Body of pancreas (tissue), 4 donors: Measurements from ENCODE around the gene CDH20. TPM values are rescaled to one million over a fixed set of nuclear protein-coding genes. Genes with fewer than 3 reads are reported as not detected.

ENCODE experiments used
- ATAC-seq: fragments of 150-250 bp; one replicate; pipeline ENCODE4 v1.9.1; 2016
- DNase-seq, 4 donors: peaks; one replicate each; pipeline ENCODE4 v3.0.0-alpha.2; 2019
- H3K27ac ChIP-seq, 4 donors: fragments of 200-600 bp; sonication (generic); 1 replicate in 3 of 4; 2 replicates in 1 of 4; pipeline versions ENCODE4 v1.5.1 to v1.6.1; 2016 to 2019; ENCODE audit warnings: mild to moderate bottlenecking in 1 of 4, mixed read lengths in 1 of 4, moderate library complexity in 1 of 4
- H3K27me3 ChIP-seq, 2 donors: fragments of 200-600 bp; sonication (generic); one replicate each; pipeline ENCODE4 v1.6.0; 2016; ENCODE audit warnings: mild to moderate bottlenecking in 1 of 2
- H3K36me3 ChIP-seq, 2 donors: fragments of 200-600 bp; sonication (generic); replicated peaks in 1 of 2; 2 replicates each; pipeline ENCODE4 v1.5.1; 2016; ENCODE audit warnings: low read depth in 2 of 2; ENCODE audit not compliant: insufficient read depth in 1 of 2
- H3K4me1 ChIP-seq: fragments of 200-600 bp; sonication (generic); one replicate; pipeline ENCODE4 v1.6.0; 2016
- H3K4me3 ChIP-seq, 2 donors: fragments of 200-600 bp; sonication (generic); 1 replicate in 1 of 2; 2 replicates in 1 of 2; pipeline ENCODE4 v1.5.1; 2016 to 2019
- H3K9me3 ChIP-seq, 3 donors: fragments of 200-600 bp; sonication (generic); 1 replicate in 2 of 3; 2 replicates in 1 of 3; pipeline ENCODE4 v1.5.1; 2016
- POLR2A ChIP-seq, 3 donors: fragments of 450-650 bp; IDR thresholded peaks; one replicate each; pipeline ENCODE4 v1.6.1; 2016; ENCODE audit warnings: antibody characterized with exemption in 3 of 3, mild to moderate bottlenecking in 2 of 3
- WGBS, 2 donors: methylation state at CpG; one replicate each; pipeline ENCODE4 v1.1.5; 2017; 5-methylcytosine and 5-hydroxymethylcytosine counted together
- intact Hi-C: fragments of 100-400 bp; cut with DNase I; formaldehyde crosslinking; loops from one replicate; pipeline ENCODE4 v1.15.1; 2023
- total RNA-seq, 2 donors: library from RNA; depleted of rRNA; stranded (reverse); fragments of >200 nt; gene quantifications; one replicate each; pipeline ENCODE4 v1.1.0, GENCODE V29; 2016
- TF ChIP-seq, protein P1 (sequence below), 7 experiments: fragments of 450-650 bp in 4 of 7; fragments of 200-600 bp in 3 of 7; sonication (generic) in 3 of 7; IDR thresholded peaks; one replicate each; pipeline ENCODE4 v1.5.1; 2016 to 2019; ENCODE audit warnings: antibody characterized with exemption in 7 of 7

The CDH20 gene
- total RNA-seq, 2 donors from 2014 or later = 0.26 to 6.3 TPM

DNA sequence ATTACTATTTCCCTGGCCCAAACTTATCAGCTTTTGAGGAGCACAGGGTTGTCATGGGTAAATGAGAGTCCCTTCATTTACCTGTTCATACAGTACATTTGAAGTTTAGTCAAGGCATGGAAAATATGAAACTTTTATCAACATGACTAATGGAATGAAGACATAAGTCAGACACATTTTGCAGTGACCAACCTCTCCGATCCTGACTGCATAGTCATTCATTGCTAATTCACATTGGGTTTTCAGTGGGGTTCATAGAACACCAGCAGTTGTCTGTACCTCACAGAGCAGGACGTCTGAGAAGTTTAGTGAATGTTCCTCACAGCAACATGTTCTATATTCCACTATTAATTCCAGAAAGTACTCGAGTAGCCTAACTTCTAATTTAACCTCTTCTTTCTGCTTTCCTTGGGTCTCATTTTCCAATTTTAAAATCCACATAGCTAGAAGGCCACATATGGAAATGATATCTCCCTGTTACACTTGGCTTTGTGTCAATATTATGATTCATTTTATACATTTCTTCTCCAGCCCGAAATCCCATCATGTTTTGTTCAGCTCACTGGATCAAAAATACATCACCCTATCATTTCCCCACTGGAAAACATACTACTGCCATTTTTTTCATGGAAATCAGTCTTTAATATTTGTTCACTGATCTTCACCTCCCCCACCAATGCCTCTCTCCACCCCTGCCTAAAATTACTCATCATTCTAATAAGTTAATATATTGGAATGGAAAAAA, 65.9 kb downstream of the CDH20 start:
- intact Hi-C loops = no loop called here
- H3K36me3 ChIP-seq = no peaks in the 10 kb centered on the region
- no peaks in the 10 kb centered on the region for H3K4me1 ChIP-seq
- no peaks in the 10 kb centered on the region for H3K9me3 ChIP-seq
- no peak overlapping the region for H3K4me3 ChIP-seq
- no peak overlapping the region for H3K27ac ChIP-seq
- TF ChIP-seq, protein P1, sequence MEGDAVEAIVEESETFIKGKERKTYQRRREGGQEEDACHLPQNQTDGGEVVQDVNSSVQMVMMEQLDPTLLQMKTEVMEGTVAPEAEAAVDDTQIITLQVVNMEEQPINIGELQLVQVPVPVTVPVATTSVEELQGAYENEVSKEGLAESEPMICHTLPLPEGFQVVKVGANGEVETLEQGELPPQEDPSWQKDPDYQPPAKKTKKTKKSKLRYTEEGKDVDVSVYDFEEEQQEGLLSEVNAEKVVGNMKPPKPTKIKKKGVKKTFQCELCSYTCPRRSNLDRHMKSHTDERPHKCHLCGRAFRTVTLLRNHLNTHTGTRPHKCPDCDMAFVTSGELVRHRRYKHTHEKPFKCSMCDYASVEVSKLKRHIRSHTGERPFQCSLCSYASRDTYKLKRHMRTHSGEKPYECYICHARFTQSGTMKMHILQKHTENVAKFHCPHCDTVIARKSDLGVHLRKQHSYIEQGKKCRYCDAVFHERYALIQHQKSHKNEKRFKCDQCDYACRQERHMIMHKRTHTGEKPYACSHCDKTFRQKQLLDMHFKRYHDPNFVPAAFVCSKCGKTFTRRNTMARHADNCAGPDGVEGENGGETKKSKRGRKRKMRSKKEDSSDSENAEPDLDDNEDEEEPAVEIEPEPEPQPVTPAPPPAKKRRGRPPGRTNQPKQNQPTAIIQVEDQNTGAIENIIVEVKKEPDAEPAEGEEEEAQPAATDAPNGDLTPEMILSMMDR (IDR thresholded peaks at IDR 0.05) = no peak
- TF ChIP-seq POLR2A (IDR thresholded peaks at IDR 0.05) = no peak
- 50 to 55% methylated on average over 4 of the region's 4 CpGs for WGBS, 2 donors
- no peak for DNase-seq
- H3K27me3 ChIP-seq = no peaks in the 10 kb centered on the region
- ATAC-seq = no peak

DNA sequence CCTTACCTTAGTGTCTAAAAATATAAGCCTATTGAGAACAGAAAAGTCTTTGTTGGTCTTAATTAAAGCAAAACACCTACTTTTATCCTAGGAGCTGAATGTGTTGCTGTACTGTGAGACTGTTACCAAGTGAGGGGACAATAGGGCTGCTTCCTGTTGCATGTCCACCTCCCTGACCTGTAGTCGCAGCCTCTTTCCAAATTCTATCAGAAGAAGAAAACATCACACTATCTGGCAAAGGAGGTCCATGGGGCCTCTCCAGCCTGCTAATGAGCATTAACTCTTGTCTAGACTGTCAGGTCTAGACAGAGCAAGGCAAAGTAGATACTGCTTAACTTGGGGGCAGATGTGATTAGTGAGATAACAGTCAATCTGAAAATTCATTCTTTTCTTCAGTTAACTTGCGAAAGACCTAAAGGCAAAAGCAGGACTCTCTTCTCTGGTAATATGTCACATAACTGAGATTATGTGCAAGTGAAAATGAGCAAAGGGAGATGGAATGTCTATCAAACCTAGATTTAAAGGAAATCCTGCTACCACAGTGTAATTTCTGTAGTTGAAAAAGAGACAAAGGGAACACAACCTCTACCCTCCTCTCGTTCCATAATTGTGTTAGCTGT, 66.9 kb downstream of the CDH20 start:
- H3K36me3 ChIP-seq = no peaks in the 10 kb centered on the region
- ATAC-seq (no peak), DNase-seq (no peak)
- intact Hi-C loops = no loop called here
- H3K4me1 ChIP-seq = no peaks in the 10 kb centered on the region
- H3K27ac ChIP-seq = no peak overlapping the region
- H3K4me3 ChIP-seq = no peak overlapping the region
- H3K27me3 ChIP-seq = no peaks in the 10 kb centered on the region
- no peaks in the 10 kb centered on the region for H3K9me3 ChIP-seq
- no peak for TF ChIP-seq POLR2A (IDR thresholded peaks at IDR 0.05)
- TF ChIP-seq, protein P1 (IDR thresholded peaks at IDR 0.05) = no peak
- 60 to 76% methylated on average over 3 of the region's 3 CpGs for WGBS, 2 donors

DNA sequence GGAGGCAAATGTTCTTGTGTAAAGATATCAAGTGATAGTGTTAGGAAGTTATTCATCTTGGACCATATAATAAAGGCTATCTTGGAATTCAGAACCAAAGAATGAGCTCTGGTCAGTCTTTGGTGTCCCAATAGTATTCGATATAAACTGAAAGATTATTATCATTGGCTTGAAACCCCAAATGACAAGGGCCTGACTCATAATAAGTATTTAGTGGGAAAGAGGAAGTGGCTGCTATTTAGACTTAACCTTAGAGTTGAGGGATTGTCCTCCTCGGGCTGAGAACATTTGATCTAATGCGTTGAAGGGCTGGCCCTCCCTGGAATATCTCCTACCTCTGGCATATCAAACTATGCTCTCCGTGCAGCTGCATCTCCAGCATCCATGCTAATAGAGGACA, 67.5 kb downstream of the CDH20 start:
- 45 to 47% methylated on average over 4 of the region's 4 CpGs for WGBS, 2 donors
- DNase-seq = no peak
- Histone ChIP-seq H3K36me3 (no peaks in the 10 kb centered on the region), H3K9me3 (no peaks in the 10 kb centered on the region), H3K27ac (no peak overlapping the region), H3K4me3 (no peak overlapping the region), H3K27me3 (no peaks in the 10 kb centered on the region), H3K4me1 (no peaks in the 10 kb centered on the region)
- ATAC-seq = no peak
- intact Hi-C loops = no loop called here
- TF ChIP-seq, protein P1 (IDR thresholded peaks at IDR 0.05) = no peak
- no peak for TF ChIP-seq POLR2A (IDR thresholded peaks at IDR 0.05)

DNA sequence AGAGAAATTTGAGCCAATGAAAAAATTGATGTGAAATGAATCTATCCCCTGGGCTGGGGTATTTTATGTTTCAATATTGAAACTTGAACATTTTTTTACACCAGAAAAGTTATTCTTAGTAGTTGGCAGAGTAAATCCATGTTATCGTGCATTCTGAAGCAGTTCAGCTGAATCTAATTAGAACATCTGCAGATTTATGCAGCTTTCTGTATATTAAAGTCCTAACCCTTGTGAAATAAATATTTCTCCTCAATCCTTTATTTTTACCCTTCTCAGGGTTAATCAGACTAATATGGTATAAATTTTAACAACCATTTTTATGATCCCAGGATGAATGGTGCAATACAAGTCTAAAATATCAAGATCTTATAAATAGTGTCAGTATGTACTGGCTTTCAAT, 69.5 kb downstream of the CDH20 start:
- Histone ChIP-seq H3K27me3 (no peaks in the 10 kb centered on the region), H3K27ac (no peak overlapping the region), H3K9me3 (no peaks in the 10 kb centered on the region), H3K36me3 (no peaks in the 10 kb centered on the region), H3K4me3 (no peak overlapping the region), H3K4me1 (no peaks in the 10 kb centered on the region)
- intact Hi-C loops = no loop called here
- ATAC-seq = no peak
- no peak for DNase-seq
- 31 to 59% methylated on average over 1 of the region's 1 CpG for WGBS, 2 donors
- TF ChIP-seq, protein P1 (IDR thresholded peaks at IDR 0.05) = no peak
- TF ChIP-seq POLR2A (IDR thresholded peaks at IDR 0.05) = no peak

DNA sequence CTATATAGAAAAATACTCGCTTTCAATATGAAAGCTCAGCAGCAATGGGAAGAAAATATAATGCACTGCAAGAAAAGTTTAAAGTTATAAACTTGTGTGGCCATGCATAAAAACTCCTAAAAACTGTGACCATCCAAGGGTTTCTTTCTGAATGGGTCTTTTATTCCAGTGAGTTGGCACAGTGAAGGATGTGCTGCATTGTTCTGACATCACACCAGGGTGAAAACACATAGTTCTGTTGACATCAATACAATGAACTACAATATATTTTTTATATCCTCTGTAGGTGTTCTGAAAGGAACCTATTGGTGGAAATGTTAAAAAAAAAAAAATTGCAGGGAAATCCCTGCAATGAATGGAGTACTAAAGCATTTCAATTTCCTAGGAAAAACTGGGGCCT, 80.2 kb downstream of the CDH20 start:
- Histone ChIP-seq H3K9me3 (no peaks in the 10 kb centered on the region), H3K27ac (no peak overlapping the region), H3K4me1 (no peaks in the 10 kb centered on the region), H3K36me3 (no peaks in the 10 kb centered on the region), H3K27me3 (no peaks in the 10 kb centered on the region), H3K4me3 (no peak overlapping the region)
- no peak for DNase-seq
- ATAC-seq = no peak
- WGBS, 2 donors = 24 to 35% methylated on average over 1 of the region's 1 CpG
- intact Hi-C loops = no loop called here
- TF ChIP-seq POLR2A (IDR thresholded peaks at IDR 0.05) = no peak
- TF ChIP-seq, protein P1 (IDR thresholded peaks at IDR 0.05) = no peak
